NCI-H1694 treated with DMSO at 0.1 percent for 48 hours (cell line): ENCODE results near the gene NT5DC1.

Experiments
- DNase-seq: peaks from one replicate; lab custom pipeline; 2025; lab: John Stamatoyannopoulos, UW

The NT5DC1 gene

DNA sequence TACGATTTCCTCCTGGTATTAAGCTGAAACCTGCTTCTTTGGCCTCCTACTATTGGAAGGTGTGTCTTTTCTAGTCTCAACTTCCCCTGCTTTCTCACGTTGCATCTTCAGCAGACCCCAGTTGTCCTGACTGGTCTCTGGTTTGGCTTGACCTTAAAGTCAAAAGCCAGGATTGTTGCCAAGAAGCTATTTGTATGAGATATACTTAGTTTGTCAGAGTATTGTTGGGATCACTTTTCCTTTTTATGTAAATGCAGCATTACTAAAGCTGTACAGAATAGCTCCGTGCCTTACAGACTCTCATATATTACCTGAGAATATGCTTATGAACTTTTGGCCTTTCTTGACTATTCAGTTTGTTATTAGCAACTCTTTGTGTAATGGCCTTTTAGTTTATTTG, 92.1 kb downstream of the NT5DC1 start:
- DNase-seq = no peak

DNA sequence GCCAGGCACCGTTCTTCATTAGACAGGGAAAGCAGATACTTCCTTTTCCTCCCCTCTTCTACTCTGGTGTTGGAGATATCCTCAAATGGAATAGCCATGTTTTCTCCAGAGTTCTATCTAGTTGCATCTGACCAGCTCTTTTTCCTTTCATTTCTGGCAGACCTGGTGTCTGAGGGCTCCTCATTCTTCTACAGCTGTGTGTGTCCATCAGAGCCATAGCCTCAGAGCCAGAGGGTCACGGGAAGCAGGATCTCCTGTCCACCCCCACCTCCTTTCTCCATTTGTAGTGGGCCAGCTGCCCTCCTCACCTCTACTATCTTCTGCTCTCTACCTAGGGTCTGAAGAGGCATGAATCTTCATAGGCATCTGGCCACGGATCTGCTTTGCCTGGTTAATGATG, 96.2 kb downstream of the NT5DC1 start:
- DNase-seq = no peak

GRCh38 chr6:116200619-116201249, 100.1 kb downstream of the NT5DC1 start:
- no peak for DNase-seq

DNA sequence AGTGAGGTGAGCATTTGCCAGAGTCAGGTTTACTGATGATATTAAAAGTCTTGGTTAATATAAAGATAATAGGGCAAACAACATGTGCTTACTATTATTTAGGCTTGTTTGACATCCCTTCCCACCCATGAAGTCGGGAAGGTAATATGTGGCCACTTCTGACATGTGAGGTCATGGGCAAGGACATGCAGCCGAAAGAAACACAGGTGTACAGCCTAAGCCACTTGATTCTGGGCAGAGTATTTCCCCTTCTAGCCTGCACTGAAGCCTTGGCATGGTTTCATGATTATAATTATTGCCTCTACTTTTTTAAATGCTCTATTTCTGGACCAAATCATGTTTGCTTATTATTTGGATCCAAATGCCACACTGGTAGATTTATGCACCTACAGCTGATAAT, 100.9 kb downstream of the NT5DC1 start:
- DNase-seq = no peak

DNA sequence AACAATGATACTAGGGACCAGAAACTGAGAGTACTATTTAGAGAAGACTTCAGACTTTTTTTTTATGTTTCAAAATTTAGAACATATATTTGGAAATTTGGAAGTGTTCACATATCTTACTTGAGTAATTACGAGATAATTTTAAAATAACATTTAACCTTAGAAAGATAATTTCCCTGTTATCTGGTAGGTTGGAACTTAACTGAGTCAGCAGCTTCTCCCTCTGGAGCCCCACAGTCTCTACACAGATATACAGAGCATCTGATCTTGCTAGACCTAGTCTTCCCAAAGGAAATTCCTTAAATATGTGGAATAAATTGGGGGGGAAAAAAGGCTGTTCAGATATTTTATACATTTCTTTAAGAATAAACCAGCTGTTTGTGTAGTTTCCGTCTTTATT, 104.6 kb downstream of the NT5DC1 start:
- no peak for DNase-seq

- no peak for DNase-seq
Measured at GRCh38 chr6:116206231-116206903, 105.7 kb downstream of the NT5DC1 start.

DNA sequence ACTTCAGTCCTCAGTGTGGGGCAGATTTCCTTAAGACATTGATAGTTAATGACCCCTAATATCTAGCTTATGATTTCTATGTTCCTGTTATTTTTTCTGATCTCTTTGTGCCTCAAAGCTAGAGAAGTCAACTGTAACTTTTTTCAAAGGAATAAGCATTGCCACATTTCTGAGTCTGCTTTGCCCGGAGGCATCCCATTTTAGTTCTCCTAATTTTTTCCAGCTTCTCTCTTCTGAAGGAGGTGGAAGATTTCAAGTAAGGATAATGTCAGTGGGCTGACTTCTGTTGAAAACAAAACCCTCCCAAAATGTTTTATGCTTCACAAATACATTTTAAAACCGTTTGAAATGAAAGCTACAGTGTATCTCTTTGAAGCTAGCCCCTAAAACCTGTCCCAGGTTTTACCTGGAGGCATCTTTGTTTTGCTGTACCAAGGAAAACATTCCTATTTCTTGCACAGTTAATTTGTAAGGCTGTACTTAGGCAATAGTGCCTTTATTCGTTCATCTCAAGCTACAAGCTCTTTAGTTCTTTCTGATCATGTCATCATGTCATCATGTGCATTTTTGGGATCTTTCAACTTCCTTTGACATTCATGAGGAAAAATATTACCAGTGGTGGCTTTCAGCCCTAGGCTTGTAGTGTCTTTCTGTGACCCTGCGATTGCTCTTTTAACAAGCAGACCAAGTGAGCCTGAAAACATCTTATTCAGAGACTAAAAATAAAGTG, 107.6 kb downstream of the NT5DC1 start:
- DNase-seq = no peak

DNA sequence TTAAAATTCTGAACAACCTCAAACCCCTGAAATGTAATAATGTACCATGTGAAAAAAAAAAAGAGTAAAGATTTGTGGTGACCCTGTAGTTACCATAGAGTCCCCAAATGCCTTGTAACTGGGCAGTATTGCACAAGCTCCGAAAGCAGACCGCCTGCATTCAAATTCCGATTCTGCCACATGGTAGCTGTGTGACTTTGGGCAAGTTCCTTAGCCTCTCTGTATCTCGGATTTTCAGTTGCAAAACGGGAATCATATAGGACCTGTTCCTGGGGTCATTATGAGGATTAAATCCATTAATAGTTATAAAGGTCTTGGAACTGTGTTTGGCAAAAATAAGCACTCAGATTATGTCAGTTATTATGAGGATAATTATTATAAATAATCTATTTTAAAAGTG, 109.7 kb downstream of the NT5DC1 start:
- no peak for DNase-seq

DNA sequence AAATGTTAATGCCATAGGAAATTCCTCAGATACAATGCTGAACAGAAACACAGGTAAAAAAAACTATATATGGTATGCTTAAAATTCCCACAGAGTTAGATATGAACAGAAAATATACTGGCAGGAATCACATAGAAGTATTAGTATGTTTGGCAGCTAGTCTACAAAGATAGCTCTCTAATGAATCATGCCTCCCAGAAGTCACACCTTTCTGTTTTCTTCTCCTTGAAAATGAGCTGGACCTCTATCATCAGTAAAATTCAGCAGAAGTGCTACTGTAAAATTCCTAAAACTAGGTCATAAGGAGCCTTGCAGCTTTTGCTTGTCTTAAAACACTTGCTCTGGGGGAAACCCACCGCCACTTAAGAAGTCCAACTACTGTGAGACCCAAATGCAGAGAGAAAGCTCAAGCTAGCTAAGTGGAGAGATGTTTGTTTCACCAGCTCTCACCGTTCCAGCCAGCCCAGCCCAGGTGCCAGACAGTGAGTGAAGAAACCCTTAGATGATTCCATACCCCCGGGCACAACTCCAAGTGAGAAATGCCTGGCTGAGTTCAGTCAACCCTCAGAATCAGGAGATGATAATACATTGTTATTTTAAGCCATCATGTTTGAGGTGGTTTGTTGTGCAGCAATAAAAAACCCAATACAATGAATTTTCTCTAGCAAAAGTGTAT, 110.2 kb downstream of the NT5DC1 start:
- no peak for DNase-seq

DNA sequence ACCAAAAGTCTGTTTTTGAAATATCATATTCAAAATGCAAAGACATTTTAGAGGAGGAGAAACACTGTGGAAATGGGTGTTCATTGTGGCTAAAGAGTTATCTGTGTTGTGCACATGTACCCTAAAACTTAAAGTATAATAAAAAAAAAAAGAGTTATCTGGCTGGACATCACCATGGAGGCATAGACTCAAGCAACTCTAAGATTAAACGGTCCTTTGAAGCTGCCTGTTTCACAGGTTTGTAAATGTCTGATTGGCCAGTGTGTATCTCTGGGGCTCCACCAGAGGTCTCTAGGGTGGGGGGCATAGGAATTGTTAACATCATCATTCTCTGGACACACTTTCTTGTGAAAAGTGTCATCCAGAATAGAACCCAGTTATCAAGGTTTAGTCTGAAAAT, 114.0 kb downstream of the NT5DC1 start:
- DNase-seq = no peak

- DNase-seq = no peak
Measured at GRCh38 chr6:116215414-116215813, 114.8 kb downstream of the NT5DC1 start.

DNA sequence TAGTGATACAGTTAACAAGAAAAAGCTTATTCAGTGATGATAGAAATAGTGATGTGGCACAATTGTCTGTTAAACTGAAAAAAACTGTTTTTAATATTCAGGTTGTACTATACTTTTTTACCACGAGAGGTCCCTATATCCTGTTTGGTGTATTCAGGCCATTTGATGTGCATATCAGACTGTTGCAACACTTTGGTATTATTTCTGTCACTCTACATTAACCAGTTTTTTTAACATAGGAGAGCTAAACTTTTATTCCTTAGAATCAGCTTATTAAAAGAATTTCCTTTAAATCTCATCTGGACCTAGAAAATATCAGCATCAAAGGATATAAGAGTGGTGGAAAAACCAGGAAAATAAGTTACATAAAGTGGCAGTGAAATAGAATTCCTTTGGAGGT, 116.4 kb downstream of the NT5DC1 start:
- DNase-seq = peak; percentile 49

DNA sequence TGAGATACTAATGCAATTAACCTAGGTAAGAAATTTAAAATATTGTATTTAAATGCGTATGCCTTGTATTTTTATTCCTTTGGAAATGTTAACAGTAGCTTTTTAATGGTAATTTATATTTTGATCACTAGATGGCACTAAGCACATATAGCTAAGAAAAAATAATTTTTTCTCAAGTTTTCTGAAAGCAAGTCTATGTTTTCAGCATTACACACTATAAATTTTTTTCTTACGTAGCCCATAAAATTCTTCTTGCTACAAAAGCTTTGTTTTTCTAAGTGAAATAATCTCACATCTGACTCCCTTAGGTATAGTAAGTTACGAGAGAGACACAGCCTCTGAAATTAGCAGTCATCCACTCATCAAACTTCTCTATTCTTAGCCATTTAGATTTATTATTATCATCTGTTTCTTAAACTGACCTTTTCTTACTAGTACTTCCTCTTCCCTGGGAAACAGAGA, 117.5 kb downstream of the NT5DC1 start:
- DNase-seq = peak; percentile 8

DNA sequence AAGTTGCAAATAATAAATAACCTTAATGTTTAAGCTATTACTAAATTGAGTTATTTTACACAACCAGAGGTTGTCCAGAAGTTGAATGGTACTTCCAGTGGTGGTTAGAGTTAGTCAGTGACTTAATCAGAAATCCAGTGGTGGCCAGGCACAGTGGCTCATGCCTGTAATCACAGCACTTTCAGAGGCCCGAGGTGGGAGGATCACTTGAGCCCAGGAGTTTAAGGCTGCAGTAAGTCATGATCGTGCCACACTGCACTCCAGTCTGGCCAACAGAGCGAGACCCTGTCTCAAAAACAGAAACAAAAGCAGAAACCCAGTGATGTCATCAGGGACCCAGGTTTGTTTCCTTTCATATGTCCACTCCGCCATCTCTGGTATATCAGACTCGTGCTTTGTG, 118.2 kb downstream of the NT5DC1 start:
- no peak for DNase-seq

DNA sequence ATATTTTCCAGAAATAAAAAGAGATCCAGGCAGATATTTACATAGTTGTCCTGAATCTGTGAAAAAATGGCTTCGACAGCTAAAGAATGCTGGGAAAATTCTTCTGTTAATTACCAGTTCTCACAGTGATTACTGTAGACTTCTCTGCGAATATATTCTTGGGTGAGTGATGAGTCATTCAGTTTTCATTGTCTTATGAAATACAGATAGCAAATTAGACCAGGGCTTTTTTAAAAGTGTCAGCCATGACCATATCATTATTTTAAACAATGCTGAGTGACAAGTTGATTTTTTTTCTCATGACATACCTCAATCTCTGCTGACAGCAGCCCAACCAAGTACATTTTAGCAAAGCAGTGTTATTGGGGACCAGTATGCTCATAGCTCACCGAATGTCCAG, 120.4 kb downstream of the NT5DC1 start:
- DNase-seq = no peak

DNA sequence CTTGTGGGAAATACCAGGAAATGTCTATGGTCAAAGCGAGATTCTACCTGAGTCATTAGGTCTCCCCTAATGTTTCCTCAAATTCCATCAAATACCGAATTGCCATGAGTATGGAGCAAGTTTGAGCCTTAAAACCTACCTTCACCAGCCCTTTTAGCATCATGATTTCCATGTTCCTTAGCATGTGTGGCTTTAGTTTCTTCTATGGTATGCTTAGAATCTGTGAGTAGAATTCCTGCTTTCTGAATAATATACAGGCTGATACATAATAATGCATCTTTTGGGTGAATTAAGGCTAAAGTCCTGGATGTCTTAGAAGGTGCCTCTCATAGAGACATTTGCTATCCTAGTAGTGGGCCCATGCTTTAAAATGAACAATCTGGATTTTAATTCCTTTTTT, 121.3 kb downstream of the NT5DC1 start:
- DNase-seq = no peak

GRCh38 chr6:116223355-116223754, 122.7 kb downstream of the NT5DC1 start:
- DNase-seq = no peak

DNA sequence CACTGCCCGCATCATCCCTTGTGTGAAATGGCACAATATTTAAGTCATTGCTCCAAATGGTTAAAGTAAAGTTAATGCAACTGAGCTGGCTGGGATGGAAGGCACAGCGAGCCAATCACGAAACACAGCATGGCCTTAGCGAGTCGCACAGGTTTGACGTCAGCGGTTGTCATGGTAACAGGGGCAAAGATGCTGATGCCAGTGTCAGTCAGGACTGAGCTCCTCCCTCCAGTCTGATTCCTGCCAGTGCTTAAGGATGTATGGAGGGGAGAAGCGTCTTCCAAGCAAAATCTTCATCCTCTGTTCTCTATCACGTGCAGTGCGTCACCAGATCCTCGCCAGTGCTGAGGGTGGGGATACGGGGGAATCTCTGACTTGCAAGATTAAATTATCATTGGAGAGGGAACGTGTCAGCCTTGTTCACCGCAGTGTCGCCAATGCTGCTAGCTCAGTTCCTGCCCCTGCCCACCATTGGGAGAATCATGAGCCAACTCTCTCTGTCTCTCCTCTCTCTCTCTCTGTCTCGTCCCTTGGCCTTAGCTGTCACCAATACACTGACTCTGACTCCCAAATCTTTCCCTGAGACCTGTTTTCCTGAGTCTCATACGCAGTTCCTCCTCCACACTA, 128.7 kb downstream of the NT5DC1 start:
- no peak for DNase-seq

- DNase-seq = no peak
Measured at GRCh38 chr6:116234689-116235088, 134.0 kb downstream of the NT5DC1 start.

- DNase-seq = no peak
Measured at GRCh38 chr6:116238083-116238482, 137.4 kb downstream of the NT5DC1 start.

- DNase-seq = no peak
Measured at GRCh38 chr6:116239256-116239655, 138.6 kb downstream of the NT5DC1 start.

DNA sequence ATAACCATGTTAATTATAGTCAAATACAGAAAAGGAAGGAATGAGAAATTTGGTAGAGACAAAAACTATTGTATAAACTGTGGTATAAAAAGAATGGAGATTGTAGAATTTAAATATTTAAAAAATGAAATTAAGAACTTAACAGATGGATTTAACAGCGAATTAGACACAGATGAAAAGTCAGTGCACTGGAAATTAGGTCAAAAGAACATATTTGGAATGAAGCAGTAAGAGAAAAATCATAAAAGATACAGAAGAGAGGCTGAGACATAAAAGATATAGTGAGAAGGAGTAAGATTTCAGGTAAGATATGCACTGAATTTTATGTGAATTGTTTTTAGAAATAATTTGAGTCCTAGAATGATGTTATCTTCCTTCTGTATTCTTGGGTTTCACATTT, 139.2 kb downstream of the NT5DC1 start:
- no peak for DNase-seq
